Smooth muscle cell of the pulmonary artery (primary cell): Measurements from ENCODE around the gene GPR135. TPM values are rescaled to one million over a fixed set of nuclear protein-coding genes. Genes with fewer than 3 reads are reported as not detected.

ENCODE experiments used
- total RNA-seq: library from RNA; depleted of rRNA; stranded (reverse); fragments of >200 nt; gene quantifications from 2 replicates; pipeline ENCODE4 v1.2.3, GENCODE V29; 2014

GPR135 gene
- total RNA-seq, result 4.9 and 5.0 TPM in 2 replicates

DNA sequence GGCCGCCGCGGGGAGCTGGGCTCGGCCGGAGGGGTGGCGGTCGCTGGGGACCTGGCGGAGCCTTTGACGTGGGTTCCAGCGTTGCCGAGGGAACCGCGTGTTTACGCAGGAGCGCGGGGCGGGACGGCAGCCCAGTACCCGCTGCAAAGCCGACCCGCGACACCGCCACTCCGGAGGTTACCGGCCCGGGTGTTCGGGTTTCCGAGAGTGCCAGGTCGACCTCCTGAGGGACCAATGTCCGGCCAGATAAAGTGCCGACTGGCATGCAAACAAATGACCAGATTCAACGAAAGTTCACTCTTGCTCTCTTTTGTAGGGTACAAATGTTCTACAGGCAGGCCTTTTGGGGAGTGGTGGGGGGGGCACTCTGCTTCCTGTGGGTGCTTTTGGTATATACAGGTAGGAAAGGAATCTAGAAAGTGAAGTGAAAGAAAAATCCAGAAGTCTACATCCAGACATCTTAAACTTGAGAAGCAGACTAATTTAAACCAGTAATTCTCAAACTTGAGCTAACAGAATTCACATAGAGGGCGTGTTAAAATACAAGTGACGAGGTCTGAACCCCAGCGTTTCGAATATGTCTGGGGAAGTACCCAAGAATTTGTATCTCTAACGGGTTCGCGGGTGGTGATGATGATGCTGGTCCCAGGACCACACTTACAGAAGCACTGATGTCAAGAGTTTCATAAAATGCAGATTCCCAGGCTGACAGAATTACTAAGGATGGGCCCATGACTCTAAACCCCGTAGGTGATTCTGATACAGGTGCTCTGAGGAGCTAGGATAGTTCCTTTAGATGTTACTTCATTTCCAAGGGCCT is at the start of gene GPR135:
TSS of gene GPR135 (minus strand) at position 65 of the 820 bp plus-strand sequence. CDS start 154 bp downstream, outside the sequence.

DNA sequence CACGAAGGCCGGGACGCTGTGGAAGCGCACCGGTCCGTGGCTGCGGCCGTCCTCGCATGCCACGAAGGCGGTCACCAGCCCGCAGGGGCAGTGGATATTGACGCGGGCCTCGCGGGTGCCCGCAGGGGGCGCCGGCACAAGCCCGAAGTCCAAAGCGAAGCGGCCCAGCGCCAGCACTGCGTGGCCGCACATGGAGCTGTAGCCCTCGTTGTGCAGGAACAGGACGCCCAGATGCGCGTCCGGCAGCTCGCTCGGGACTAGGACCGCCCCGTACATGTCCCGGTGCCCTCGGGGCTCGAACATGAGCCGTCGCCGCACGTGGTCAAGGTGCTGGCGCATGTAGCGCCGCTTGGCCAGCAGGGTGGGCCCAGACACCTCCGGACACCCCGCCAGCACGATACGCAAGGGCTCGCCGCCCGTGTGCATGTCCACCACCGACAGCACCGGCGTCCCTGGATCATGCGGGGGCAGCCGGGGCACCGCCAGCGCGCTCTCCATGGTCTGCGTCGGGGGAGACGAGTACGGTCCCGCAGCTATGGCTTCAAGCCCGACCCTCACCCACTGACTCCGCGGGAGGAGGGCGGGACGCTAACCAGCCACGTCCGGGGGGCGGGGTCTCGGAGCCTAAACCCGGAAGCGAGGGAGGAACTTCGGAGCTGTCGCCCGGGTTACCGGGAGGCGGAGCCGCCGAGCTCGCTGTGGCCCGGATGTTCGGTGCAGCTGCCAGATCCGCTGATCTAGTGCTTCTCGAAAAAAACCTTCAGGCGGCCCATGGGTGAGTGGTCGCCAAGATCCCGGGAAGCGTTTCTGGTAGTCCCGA is 18.8 kb upstream of the GPR135 start, which contains the start of the genes JKAMP and L3HYPDH:
TSS of gene JKAMP (plus strand) at position 699 of the 820 bp plus-strand sequence. CDS start at position 772, 73 bp downstream.
TSS of gene L3HYPDH (minus strand) at position 590 of the 820 bp plus-strand sequence. CDS start at position 498, 92 bp downstream.

Other genes with a start within 250 kb of the GPR135 start
- gene L3HYPDH, start 19.0 kb upstream of the GPR135 start, total RNA-seq, result 56.6 and 56.8 TPM in 2 replicates
- gene JKAMP, start 19.1 kb upstream of the GPR135 start, total RNA-seq, result 90.2 and 103 TPM in 2 replicates
- gene CCDC175, start 111.4 kb upstream of the GPR135 start, total RNA-seq, result not detected in 2 replicates